Neural progenitor cell (in vitro differentiated cells): ENCODE results near the gene PTPRA. TPM values are rescaled to one million over a fixed set of nuclear protein-coding genes. Genes with fewer than 3 reads are reported as not detected.
"Not testable (repeated sequence)": the region's sequence is repeated elsewhere in the genome, so short reads cannot be mapped to it uniquely, and the experiment has no call there.

ENCODE experiments used
- DNase-seq: peaks from one replicate; pipeline ENCODE4 v3.0.0-alpha.2; 2016; ENCODE audit warnings: low spot score
- H2AFZ ChIP-seq: fragments of 200-600 bp; sonication (generic); replicated peaks from 2 replicates; pipeline ENCODE4 v1.6.1; 2016; ENCODE audit warnings: antibody characterized with exemption
- H3F3A ChIP-seq: fragments of 200-600 bp; sonication (generic); 2 replicates; pipeline ENCODE4 v1.6.1; 2016; ENCODE audit warnings: antibody characterized with exemption, low read depth
- H3K27ac ChIP-seq: fragments of 200-600 bp; sonication (generic); 2 replicates; pipeline ENCODE4 v1.5.1; 2016; ENCODE audit warnings: mild to moderate bottlenecking
- H3K27me3 ChIP-seq: fragments of 200-600 bp; sonication (generic); 2 replicates; pipeline ENCODE4 v1.6.1; 2016; ENCODE audit warnings: mild to moderate bottlenecking, moderate library complexity
- H3K36me3 ChIP-seq: fragments of 200-600 bp; sonication (generic); 2 replicates; pipeline ENCODE4 v1.5.1; 2016
- H3K4me1 ChIP-seq: fragments of 200-600 bp; sonication (generic); 2 replicates; pipeline ENCODE4 v1.6.1; 2016; ENCODE audit warnings: mixed run types
- H3K4me2 ChIP-seq: fragments of 200-600 bp; sonication (generic); 2 replicates; pipeline ENCODE4 v1.6.1; 2016
- H3K4me3 ChIP-seq: fragments of 200-600 bp; sonication (generic); 2 replicates; pipeline ENCODE4 v1.5.1; 2016
- H3K79me2 ChIP-seq: fragments of 200-600 bp; sonication (generic); 2 replicates; pipeline ENCODE4 v1.6.1; 2016; ENCODE audit warnings: low read depth
- H3K9ac ChIP-seq: fragments of 200-600 bp; sonication (generic); 2 replicates; pipeline ENCODE4 v1.6.1; 2016
- H3K9me3 ChIP-seq: fragments of 200-600 bp; sonication (generic); 2 replicates; pipeline ENCODE4 v1.5.1; 2016; ENCODE audit warnings: low read depth
- H4K20me1 ChIP-seq: fragments of 200-600 bp; sonication (generic); 2 replicates; pipeline ENCODE4 v1.6.1; 2016; ENCODE audit warnings: low read depth
- H3K27ac Mint-ChIP-seq: 3 replicates; pipeline ENCODE4 v1.8.0; 2021; ENCODE audit warnings: mixed read lengths
- H3K27me3 Mint-ChIP-seq: 2 replicates; pipeline ENCODE4 v1.8.0; 2022; ENCODE audit warnings: low read depth, mild to moderate bottlenecking, inconsistent platforms, moderate library complexity, mixed read lengths; ENCODE audit not compliant: insufficient read depth
- H3K36me3 Mint-ChIP-seq: 3 replicates; pipeline ENCODE4 v1.8.0; 2021; ENCODE audit warnings: mixed read lengths
- H3K4me1 Mint-ChIP-seq: 3 replicates; pipeline ENCODE4 v1.8.0; 2021; ENCODE audit warnings: mixed read lengths
- H3K4me3 Mint-ChIP-seq: 3 replicates; pipeline ENCODE4 v1.8.0; 2021; ENCODE audit warnings: mild to moderate bottlenecking, moderate library complexity, mixed read lengths
- H3K9me3 Mint-ChIP-seq: 3 replicates; pipeline ENCODE4 v1.8.0; 2020; ENCODE audit warnings: mixed read lengths
- CTCF ChIP-seq: fragments of 200-600 bp; sonication (generic); IDR thresholded peaks from 2 replicates; pipeline ENCODE4 v1.5.1; 2017; ENCODE audit warnings: antibody characterized with exemption, mild to moderate bottlenecking
- EZH2 ChIP-seq: fragments of 200-600 bp; sonication (generic); IDR thresholded peaks from 2 replicates; pipeline ENCODE4 v1.6.1; 2017; ENCODE audit warnings: antibody characterized with exemption, mild to moderate bottlenecking, moderate library complexity
- EZH2phosphoT487 ChIP-seq: fragments of 200-600 bp; sonication (generic); IDR thresholded peaks from 2 replicates; pipeline ENCODE4 v1.6.1; 2017; ENCODE audit warnings: antibody characterized with exemption
- total RNA-seq: library from RNA; depleted of rRNA; stranded (reverse); fragments of >200 nt; gene quantifications from 2 replicates; pipeline ENCODE4 v1.2.3, GENCODE V29; 2015; ENCODE audit warnings: low replicate concordance

PTPRA gene
- total RNA-seq, 1 donor from 2014 or later, result 77.7 TPM

GRCh38 chr20:3021327-3021726 is 148.0 kb downstream of the PTPRA start:
- no peaks in the 10 kb centered on the region for H3K9me3 ChIP-seq
- H3K27me3 ChIP-seq, result no peaks in the 10 kb centered on the region
- no peaks in the 10 kb centered on the region for H3K4me1 ChIP-seq
- H3K4me3 ChIP-seq, result no peak overlapping the region
- H3K9ac ChIP-seq, result no peak overlapping the region
- H3K27ac Mint-ChIP-seq, result peak overlapping the region; percentile 40
- H3K36me3 Mint-ChIP-seq, result peaks cover 54% of the 10 kb centered on the region
- no peak overlapping the region for H2AFZ ChIP-seq
- peaks cover 9% of the 10 kb centered on the region for H3K36me3 ChIP-seq
- H3K4me2 ChIP-seq, result no peak overlapping the region
- H3K27ac ChIP-seq, result no peak overlapping the region
- no peaks in the 10 kb centered on the region for H4K20me1 ChIP-seq
- H3K4me1 Mint-ChIP-seq, result no peaks in the 10 kb centered on the region
- H3F3A ChIP-seq, result no peaks in the 10 kb centered on the region
- no peaks in the 10 kb centered on the region for H3K79me2 ChIP-seq
- no peak overlapping the region for H3K4me3 Mint-ChIP-seq
- H3K27me3 Mint-ChIP-seq, result peaks cover 6% of the 10 kb centered on the region
- TF ChIP-seq EZH2phosphoT487 (no peak), CTCF (no peak), EZH2 (no peak)
- H3K9me3 Mint-ChIP-seq, result peaks cover 5% of the 10 kb centered on the region
- no peak for DNase-seq

- Mint-ChIP-seq H3K4me1 (no peaks in the 10 kb centered on the region), H3K4me3 (no peak overlapping the region), H3K9me3 (peaks cover 3% of the 10 kb centered on the region), H3K27ac (no peak overlapping the region), H3K36me3 (peaks cover 56% of the 10 kb centered on the region), H3K27me3 (peaks cover 6% of the 10 kb centered on the region)
- peaks cover 9% of the 10 kb centered on the region for H3K36me3 ChIP-seq
- H3K79me2 ChIP-seq, result no peaks in the 10 kb centered on the region
- no peaks in the 10 kb centered on the region for H3K27me3 ChIP-seq
- H3K4me3 ChIP-seq, result no peak overlapping the region
- no peaks in the 10 kb centered on the region for H4K20me1 ChIP-seq
- no peak overlapping the region for H2AFZ ChIP-seq
- no peak for TF ChIP-seq CTCF
- no peak for TF ChIP-seq EZH2
- TF ChIP-seq EZH2phosphoT487, result no peak
- H3F3A ChIP-seq, result no peaks in the 10 kb centered on the region
- no peak for DNase-seq
- no peak overlapping the region for H3K4me2 ChIP-seq
- no peak overlapping the region for H3K27ac ChIP-seq
- H3K9me3 ChIP-seq, result no peaks in the 10 kb centered on the region
- no peaks in the 10 kb centered on the region for H3K4me1 ChIP-seq
- no peak overlapping the region for H3K9ac ChIP-seq
These were observed 148.5 kb downstream of the PTPRA start for GRCh38 chr20:3021777-3022176.

GRCh38 chr20:3022559-3023490 is 149.5 kb downstream of the PTPRA start:
- not testable (repeated sequence) for H3K9me3 Mint-ChIP-seq, H3K4me1 ChIP-seq, H3K27ac ChIP-seq, H3K9ac ChIP-seq, H3K27me3 ChIP-seq, H2AFZ ChIP-seq, DNase-seq, H4K20me1 ChIP-seq, H3K4me3 ChIP-seq, H3K27me3 Mint-ChIP-seq, H3K36me3 ChIP-seq, H3K4me2 ChIP-seq, H3K4me3 Mint-ChIP-seq, H3F3A ChIP-seq, H3K4me1 Mint-ChIP-seq, H3K79me2 ChIP-seq, H3K9me3 ChIP-seq
- peak overlapping the region; percentile 42 for H3K27ac Mint-ChIP-seq
- H3K36me3 Mint-ChIP-seq, result peaks cover 53% of the 10 kb centered on the region

DNA sequence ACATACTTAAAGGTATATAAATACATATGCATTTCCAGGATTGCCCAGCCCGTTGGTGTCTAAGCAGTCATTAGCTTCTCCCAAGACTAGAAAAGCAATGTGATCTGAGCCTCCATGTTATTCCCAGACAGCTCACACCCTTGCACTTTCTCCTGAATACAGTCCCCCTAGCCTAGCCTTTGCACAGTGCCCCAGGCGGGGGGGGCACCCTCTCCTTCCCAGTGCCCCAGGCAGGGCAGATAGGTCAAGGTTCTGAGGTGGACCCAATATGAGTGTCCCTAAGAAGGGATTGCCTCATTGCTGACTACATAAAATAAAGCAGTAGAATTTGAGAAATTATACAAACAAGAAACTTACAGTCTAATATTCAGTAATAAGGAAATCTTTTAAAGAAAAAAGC is 154.7 kb downstream of the PTPRA start:
- no peaks in the 10 kb centered on the region for H3K9me3 Mint-ChIP-seq
- Histone ChIP-seq H3K9ac (no peak overlapping the region), H2AFZ (no peak overlapping the region), H3K4me1 (no peaks in the 10 kb centered on the region), H3K79me2 (no peaks in the 10 kb centered on the region), H3K4me3 (no peak overlapping the region), H3K4me2 (no peak overlapping the region), H3F3A (no peaks in the 10 kb centered on the region), H3K36me3 (no peaks in the 10 kb centered on the region), H4K20me1 (no peaks in the 10 kb centered on the region), H3K27ac (no peak overlapping the region), H3K27me3 (no peaks in the 10 kb centered on the region), H3K9me3 (no peaks in the 10 kb centered on the region)
- H3K4me3 Mint-ChIP-seq, result no peak overlapping the region
- no peak for TF ChIP-seq EZH2
- TF ChIP-seq CTCF, result no peak
- no peak for TF ChIP-seq EZH2phosphoT487
- peaks cover 2% of the 10 kb centered on the region for H3K27me3 Mint-ChIP-seq
- H3K4me1 Mint-ChIP-seq, result no peaks in the 10 kb centered on the region
- H3K36me3 Mint-ChIP-seq, result peaks cover 31% of the 10 kb centered on the region
- no peak overlapping the region for H3K27ac Mint-ChIP-seq
- DNase-seq, result no peak
